HEK293T (cell line): ENCODE data around the gene SNRNP70.

Source experiments
- ARNT ChIP-seq: fragments of 450-650 bp; IDR thresholded peaks from 2 replicates; pipeline ENCODE4 v1.6.1; 2017; ENCODE audit warnings: mild to moderate bottlenecking
- ELF4 ChIP-seq: fragments of 450-650 bp; IDR thresholded peaks from 2 replicates; pipeline ENCODE4 v1.6.1; 2017; ENCODE audit warnings: antibody characterized with exemption
- FOXA1 ChIP-seq: fragments of 450-650 bp; IDR thresholded peaks from 2 replicates; pipeline ENCODE4 v1.6.1; 2016; ENCODE audit warnings: mild to moderate bottlenecking
- SP1 ChIP-seq: fragments of 450-650 bp; IDR thresholded peaks from 2 replicates; pipeline ENCODE4 v1.6.1; 2017
- ZNF384 ChIP-seq: fragments of 450-650 bp; IDR thresholded peaks from 2 replicates; pipeline ENCODE4 v1.6.1; 2016

DNA sequence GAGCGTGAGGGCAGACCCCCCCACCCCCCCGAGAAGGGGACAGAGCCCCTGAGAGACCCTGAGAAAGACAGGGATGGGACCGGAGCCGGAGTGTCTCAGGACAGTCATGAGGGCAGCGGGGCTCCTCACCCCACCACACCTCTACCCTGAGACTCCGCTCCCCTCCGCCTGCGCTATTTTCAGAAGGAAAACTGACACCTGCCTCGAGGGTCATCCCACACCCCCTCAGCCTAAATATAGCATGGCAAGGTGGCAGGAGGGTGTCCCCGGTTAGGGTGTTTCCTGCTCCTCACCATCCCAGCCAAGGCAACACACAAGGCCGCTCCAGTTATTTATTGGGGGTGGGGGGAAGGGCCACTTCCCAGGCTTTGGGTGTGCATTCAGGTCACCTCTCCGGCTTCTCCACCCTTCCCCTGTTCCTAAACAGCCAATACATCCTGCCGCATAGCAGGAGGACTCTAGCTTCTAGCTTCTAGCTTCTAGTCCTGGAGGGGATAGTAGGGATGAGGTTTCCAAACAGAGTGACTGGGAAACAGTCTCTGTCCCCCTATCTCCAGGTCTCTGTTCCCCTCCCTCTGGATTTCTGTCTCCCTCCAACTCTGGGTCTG is 19.2 kb upstream of the SNRNP70 start:
- TF ChIP-seq FOXA1 (no peak), ARNT (no peak), ZNF384 (no peak), ELF4 (no peak), SP1 (no peak)
